SK-N-SH (cell line): Measurements from ENCODE around the gene ARHGAP6. TPM values are rescaled to one million over a fixed set of nuclear protein-coding genes. Genes with fewer than 3 reads are reported as not detected.

Experiments
- CTCF ChIA-PET: fragments of 300-600, 350-600 bp; formaldehyde crosslinking; extraction: SDS; loops from one replicate; lab custom pipeline; 2021; lab: Yijun Ruan, JAX
- POLR2A ChIA-PET: fragments of 350-600 bp; sonication (Branson Sonifier 250); formaldehyde crosslinking; extraction: SDS; loops from one replicate; lab custom pipeline; 2020; ENCODE audit warnings: antibody characterized with exemption, inconsistent platforms; lab: Yijun Ruan, JAX
- DNase-seq: peaks from one replicate; pipeline ENCODE4 v3.0.0; 2012
- H2AFZ ChIP-seq: fragments of 200-600 bp; sonication (generic); 2 replicates; pipeline ENCODE4 v1.8.1; 2016; ENCODE audit warnings: antibody characterized with exemption, mild to moderate bottlenecking, low read depth
- H3F3A ChIP-seq: fragments of 200-600 bp; sonication (generic); replicated peaks from 2 replicates; pipeline ENCODE3; 2016; ENCODE audit warnings: antibody characterized with exemption, mild to moderate bottlenecking; ENCODE audit not compliant: insufficient read depth
- H3K27ac ChIP-seq, 2 experiments: fragments of 200-500 bp in 1 of 2; fragments of 200-600 bp in 1 of 2; sonication (Bioruptor generic) in 1 of 2; sonication (generic), shearing (Covaris generic) in 1 of 2; 2 replicates each; pipeline versions ENCODE4 v1.5.1 to v1.6.1; 2014 to 2016; ENCODE audit warnings: low read depth in 2 of 2, inconsistent platforms in 1 of 2, low read length in 1 of 2, mild to moderate bottlenecking in 1 of 2, mixed read lengths in 1 of 2
- H3K27me3 ChIP-seq: fragments of 200-600 bp; sonication (generic), shearing (Covaris generic); 2 replicates; pipeline ENCODE4 v1.6.1; 2016; ENCODE audit warnings: mixed run types; ENCODE audit not compliant: insufficient read depth
- H3K36me3 ChIP-seq, 2 experiments: fragments of 200-500 bp in 1 of 2; fragments of 200-600 bp in 1 of 2; sonication (Bioruptor generic) in 1 of 2; sonication (generic) in 1 of 2; replicated peaks in 1 of 2; 2 replicates each; pipeline versions ENCODE3 to v1.5.1; 2014 to 2016; ENCODE audit warnings: low read length in 1 of 2, mild to moderate bottlenecking in 1 of 2; ENCODE audit not compliant: insufficient read depth in 2 of 2, control insufficient read depth in 1 of 2
- H3K4me1 ChIP-seq, 2 experiments: fragments of 200-500 bp in 1 of 2; fragments of 200-600 bp in 1 of 2; sonication (Bioruptor generic) in 1 of 2; sonication (generic), shearing (Covaris generic) in 1 of 2; 2 replicates each; pipeline versions ENCODE4 v1.5.1 to v1.6.1; 2014 to 2016; ENCODE audit warnings: low read depth in 1 of 2, low read length in 1 of 2, mixed run types in 1 of 2; ENCODE audit not compliant: insufficient read depth in 2 of 2, control insufficient read depth in 1 of 2
- H3K4me2 ChIP-seq: fragments of 200-600 bp; sonication (generic), shearing (Covaris generic); 2 replicates; pipeline ENCODE4 v1.6.1; 2017; ENCODE audit warnings: mixed run types
- H3K4me3 ChIP-seq, 2 experiments: fragments of 200-500 bp in 1 of 2; fragments of 200-600 bp in 1 of 2; sonication (Bioruptor generic) in 1 of 2; sonication (generic), shearing (Covaris generic) in 1 of 2; 2 replicates each; pipeline versions ENCODE4 v1.5.1 to v1.8.1; 2014 to 2016; ENCODE audit warnings: low read depth in 2 of 2, inconsistent platforms in 1 of 2, low read length in 1 of 2, mild to moderate bottlenecking in 1 of 2, mixed read lengths in 1 of 2, moderate library complexity in 1 of 2
- H3K79me2 ChIP-seq: fragments of 200-600 bp; sonication (generic); 2 replicates; pipeline ENCODE4 v1.8.1; 2017; ENCODE audit warnings: mild to moderate bottlenecking; ENCODE audit not compliant: insufficient read depth
- H3K9ac ChIP-seq: fragments of 200-600 bp; sonication (generic); 2 replicates; pipeline ENCODE4 v1.6.1; 2017; ENCODE audit warnings: mixed run types
- H3K9me2 ChIP-seq: fragments of 200-600 bp; sonication (generic); 2 replicates; pipeline ENCODE4 v1.6.1; 2017; ENCODE audit warnings: mixed run types
- H3K9me3 ChIP-seq: fragments of 200-600 bp; sonication (generic); 2 replicates; pipeline ENCODE4 v1.6.1; 2017; ENCODE audit warnings: mixed run types, mild to moderate bottlenecking, moderate library complexity
- H4K20me1 ChIP-seq: fragments of 200-600 bp; sonication (generic); 2 replicates; pipeline ENCODE4 v1.6.1; 2017; ENCODE audit warnings: mild to moderate bottlenecking, mixed run types; ENCODE audit not compliant: insufficient read depth
- ELF1 ChIP-seq: IDR thresholded peaks from 2 replicates; pipeline ENCODE4 v1.4.0; 2012
- EP300 ChIP-seq, 2 experiments: IDR thresholded peaks; 2 replicates each; pipeline versions ENCODE4 v1.4.0 to v1.6.1; 2012; ENCODE audit warnings: borderline replicate concordance in 1 of 2, low read depth in 1 of 2, low read length in 1 of 2
- EZH2phosphoT487 ChIP-seq: fragments of 200-600 bp; sonication (generic); IDR thresholded peaks from 2 replicates; pipeline ENCODE4 v1.6.1; 2017; ENCODE audit warnings: low read depth, mixed run types, mild to moderate bottlenecking, antibody characterized with exemption, moderate library complexity, borderline replicate concordance
- FOXM1 ChIP-seq: IDR thresholded peaks from 2 replicates; pipeline ENCODE4 v1.4.0; 2012; ENCODE audit warnings: low read depth, mild to moderate bottlenecking
- IRF3 ChIP-seq: fragments of 150-350 bp; IDR thresholded peaks from 2 replicates; pipeline ENCODE4 v1.6.1; 2016; ENCODE audit warnings: mild to moderate bottlenecking, low read depth, low read length
- MXI1 ChIP-seq: IDR thresholded peaks from 2 replicates; pipeline ENCODE4 v1.6.1; 2012; ENCODE audit warnings: mild to moderate bottlenecking, low read depth, low read length, improper control_type of control experiment
- NRF1 ChIP-seq: IDR thresholded peaks from 2 replicates; pipeline ENCODE4 v1.6.1; 2012; ENCODE audit warnings: low read depth, mild to moderate bottlenecking, low read length
- SMC3 ChIP-seq: IDR thresholded peaks from 2 replicates; pipeline ENCODE4 v1.6.1; 2012; ENCODE audit warnings: low read depth, low read length, improper control_type of control experiment
- WGBS: methylation state at CpG from one replicate; pipeline ENCODE4 v1.1.6; 2017; ENCODE audit warnings: low lambda C conversion rate; 5-methylcytosine and 5-hydroxymethylcytosine counted together
- polyA plus RNA-seq, 3 experiments: library from polyadenylated mRNA; depleted of rRNA; stranded (reverse); fragments of >200 nt; gene quantifications; 2 replicates each; pipeline ENCODE4 v1.2.3, GENCODE V29; 2012
- TF ChIP-seq, protein P1 (sequence below): IDR thresholded peaks from 2 replicates; pipeline ENCODE4 v1.4.0; 2012; ENCODE audit warnings: low read depth, borderline replicate concordance
- TF ChIP-seq, protein P2 (sequence below): fragments of 200-600 bp; sonication (generic); IDR thresholded peaks from 2 replicates; pipeline ENCODE4 v1.6.1; 2017; ENCODE audit warnings: antibody characterized with exemption, mild to moderate bottlenecking, moderate library complexity
- TF ChIP-seq, protein P3 (sequence below): IDR thresholded peaks from 2 replicates; pipeline ENCODE4 v1.6.1; 2012; ENCODE audit warnings: mild to moderate bottlenecking, low read depth, low read length, moderate library complexity

Gene ARHGAP6
- polyA plus RNA-seq, 1 of the 3 experiments (the other 2 are of a cell fraction): 0.16 TPM

DNA sequence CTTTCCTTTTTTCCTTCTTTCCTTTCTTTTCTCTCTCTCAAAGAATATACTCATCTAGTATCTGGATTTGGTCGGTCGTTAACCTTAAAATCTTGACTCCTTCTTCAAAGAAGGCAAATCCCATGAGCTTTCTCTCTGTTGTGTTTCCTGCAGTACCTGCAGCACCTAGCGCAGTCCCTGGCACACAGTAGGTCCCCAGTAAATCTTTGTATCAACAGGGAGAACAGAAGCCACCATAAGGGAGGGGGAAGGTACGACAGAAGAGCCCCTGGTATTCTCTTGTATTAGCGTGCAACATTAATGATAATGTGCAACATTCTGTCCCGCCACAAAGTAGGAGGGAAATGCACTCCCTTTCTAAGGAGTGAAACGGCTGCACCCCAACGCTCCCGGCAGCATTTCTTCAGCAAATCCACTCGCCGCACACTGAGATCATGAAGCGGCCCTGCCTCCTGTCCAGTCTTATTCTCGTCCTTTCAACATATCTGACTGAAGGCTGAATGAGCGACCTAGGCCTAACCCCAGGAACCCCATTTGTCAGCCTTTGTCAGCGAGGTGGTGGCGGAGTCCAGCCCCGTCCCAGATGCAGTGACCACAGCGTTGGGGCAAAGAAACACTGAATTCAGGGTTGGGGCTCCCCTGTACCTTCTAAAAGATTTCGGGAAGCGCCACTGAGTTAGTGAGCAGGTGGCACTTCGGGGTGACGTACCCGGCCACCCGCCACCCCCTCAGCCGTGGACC lies 238.8 kb downstream of the ARHGAP6 start:
- TF ChIP-seq, protein P1, sequence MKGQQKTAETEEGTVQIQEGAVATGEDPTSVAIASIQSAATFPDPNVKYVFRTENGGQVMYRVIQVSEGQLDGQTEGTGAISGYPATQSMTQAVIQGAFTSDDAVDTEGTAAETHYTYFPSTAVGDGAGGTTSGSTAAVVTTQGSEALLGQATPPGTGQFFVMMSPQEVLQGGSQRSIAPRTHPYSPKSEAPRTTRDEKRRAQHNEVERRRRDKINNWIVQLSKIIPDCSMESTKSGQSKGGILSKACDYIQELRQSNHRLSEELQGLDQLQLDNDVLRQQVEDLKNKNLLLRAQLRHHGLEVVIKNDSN: no peak
- no peak for TF ChIP-seq EZH2phosphoT487
- TF ChIP-seq, protein P2, sequence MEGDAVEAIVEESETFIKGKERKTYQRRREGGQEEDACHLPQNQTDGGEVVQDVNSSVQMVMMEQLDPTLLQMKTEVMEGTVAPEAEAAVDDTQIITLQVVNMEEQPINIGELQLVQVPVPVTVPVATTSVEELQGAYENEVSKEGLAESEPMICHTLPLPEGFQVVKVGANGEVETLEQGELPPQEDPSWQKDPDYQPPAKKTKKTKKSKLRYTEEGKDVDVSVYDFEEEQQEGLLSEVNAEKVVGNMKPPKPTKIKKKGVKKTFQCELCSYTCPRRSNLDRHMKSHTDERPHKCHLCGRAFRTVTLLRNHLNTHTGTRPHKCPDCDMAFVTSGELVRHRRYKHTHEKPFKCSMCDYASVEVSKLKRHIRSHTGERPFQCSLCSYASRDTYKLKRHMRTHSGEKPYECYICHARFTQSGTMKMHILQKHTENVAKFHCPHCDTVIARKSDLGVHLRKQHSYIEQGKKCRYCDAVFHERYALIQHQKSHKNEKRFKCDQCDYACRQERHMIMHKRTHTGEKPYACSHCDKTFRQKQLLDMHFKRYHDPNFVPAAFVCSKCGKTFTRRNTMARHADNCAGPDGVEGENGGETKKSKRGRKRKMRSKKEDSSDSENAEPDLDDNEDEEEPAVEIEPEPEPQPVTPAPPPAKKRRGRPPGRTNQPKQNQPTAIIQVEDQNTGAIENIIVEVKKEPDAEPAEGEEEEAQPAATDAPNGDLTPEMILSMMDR: no peak
- TF ChIP-seq IRF3: no peak
- no peak for TF ChIP-seq SMC3
- TF ChIP-seq MXI1: no peak
- TF ChIP-seq EP300 (IDR thresholded peaks at IDR 0.05; ENCODE audit: borderline replicate concordance in 1 of 2, low read depth in 1 of 2, low read length in 1 of 2): no peak
- TF ChIP-seq FOXM1: no peak
- TF ChIP-seq, protein P3, sequence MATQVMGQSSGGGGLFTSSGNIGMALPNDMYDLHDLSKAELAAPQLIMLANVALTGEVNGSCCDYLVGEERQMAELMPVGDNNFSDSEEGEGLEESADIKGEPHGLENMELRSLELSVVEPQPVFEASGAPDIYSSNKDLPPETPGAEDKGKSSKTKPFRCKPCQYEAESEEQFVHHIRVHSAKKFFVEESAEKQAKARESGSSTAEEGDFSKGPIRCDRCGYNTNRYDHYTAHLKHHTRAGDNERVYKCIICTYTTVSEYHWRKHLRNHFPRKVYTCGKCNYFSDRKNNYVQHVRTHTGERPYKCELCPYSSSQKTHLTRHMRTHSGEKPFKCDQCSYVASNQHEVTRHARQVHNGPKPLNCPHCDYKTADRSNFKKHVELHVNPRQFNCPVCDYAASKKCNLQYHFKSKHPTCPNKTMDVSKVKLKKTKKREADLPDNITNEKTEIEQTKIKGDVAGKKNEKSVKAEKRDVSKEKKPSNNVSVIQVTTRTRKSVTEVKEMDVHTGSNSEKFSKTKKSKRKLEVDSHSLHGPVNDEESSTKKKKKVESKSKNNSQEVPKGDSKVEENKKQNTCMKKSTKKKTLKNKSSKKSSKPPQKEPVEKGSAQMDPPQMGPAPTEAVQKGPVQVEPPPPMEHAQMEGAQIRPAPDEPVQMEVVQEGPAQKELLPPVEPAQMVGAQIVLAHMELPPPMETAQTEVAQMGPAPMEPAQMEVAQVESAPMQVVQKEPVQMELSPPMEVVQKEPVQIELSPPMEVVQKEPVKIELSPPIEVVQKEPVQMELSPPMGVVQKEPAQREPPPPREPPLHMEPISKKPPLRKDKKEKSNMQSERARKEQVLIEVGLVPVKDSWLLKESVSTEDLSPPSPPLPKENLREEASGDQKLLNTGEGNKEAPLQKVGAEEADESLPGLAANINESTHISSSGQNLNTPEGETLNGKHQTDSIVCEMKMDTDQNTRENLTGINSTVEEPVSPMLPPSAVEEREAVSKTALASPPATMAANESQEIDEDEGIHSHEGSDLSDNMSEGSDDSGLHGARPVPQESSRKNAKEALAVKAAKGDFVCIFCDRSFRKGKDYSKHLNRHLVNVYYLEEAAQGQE: no peak
- TF ChIP-seq NRF1: no peak
- TF ChIP-seq ELF1: no peak
- no peak for DNase-seq
- POLR2A ChIA-PET: no interaction called here
- Histone ChIP-seq H3K9ac (no peak overlapping the region), H3K9me2 (no peaks in the 10 kb centered on the region), H2AFZ (no peak overlapping the region), H3K4me2 (peak overlapping the region; percentile 44; the same call in 1 of the 2 replicates), H3K36me3 (no peaks in the 10 kb centered on the region), H3K4me1 (no peaks in the 10 kb centered on the region), H3K4me3 (peak overlapping the region in 1 of 2 experiments; percentile 19; a peak in 2 of 4 replicates), H3F3A (no peaks in the 10 kb centered on the region), H4K20me1 (no peaks in the 10 kb centered on the region), H3K27ac (no peak overlapping the region), H3K9me3 (no peaks in the 10 kb centered on the region), H3K27me3 (no peaks in the 10 kb centered on the region), H3K79me2 (no peaks in the 10 kb centered on the region)
- CTCF ChIA-PET: no interaction called here
- 46% methylated on average over 17 of the region's 25 CpGs for WGBS
